ENCODE data around the gene VEPH1.

VEPH1 gene

DNA sequence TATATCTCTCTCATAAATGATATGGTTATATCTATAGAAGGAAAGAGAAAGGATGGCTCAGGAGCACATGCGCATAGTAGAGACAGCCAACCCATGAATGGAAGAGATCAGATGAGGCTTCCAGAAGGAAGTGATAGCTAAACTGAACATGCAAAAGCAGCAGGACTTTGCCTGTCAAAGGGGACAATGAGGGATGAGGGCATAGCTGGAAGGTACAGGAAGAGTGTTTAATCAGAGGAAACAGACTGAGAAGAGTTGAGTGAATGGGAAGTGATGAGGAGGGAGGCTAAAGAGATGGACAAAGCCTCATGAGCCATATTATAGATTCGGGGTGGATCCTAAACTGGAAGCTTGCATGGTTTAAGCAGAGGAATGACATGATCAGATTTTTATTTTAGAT lies 26.5 kb upstream of the VEPH1 start:
- Mint-ChIP-seq H3K27ac (peak overlapping the region in 1 of 3 experiments; percentile 4), H3K4me3 (no peak overlapping the region), H3K4me1 (peaks cover 12% of the 10 kb centered on the region), H3K27me3 (ENCODE audit: low read depth) (no peaks in the 10 kb centered on the region), H3K9me3 (no peaks in the 10 kb centered on the region), H3K36me3 (ENCODE audit: low read depth) (no peaks in the 10 kb centered on the region)
- TF ChIP-seq, protein P1, sequence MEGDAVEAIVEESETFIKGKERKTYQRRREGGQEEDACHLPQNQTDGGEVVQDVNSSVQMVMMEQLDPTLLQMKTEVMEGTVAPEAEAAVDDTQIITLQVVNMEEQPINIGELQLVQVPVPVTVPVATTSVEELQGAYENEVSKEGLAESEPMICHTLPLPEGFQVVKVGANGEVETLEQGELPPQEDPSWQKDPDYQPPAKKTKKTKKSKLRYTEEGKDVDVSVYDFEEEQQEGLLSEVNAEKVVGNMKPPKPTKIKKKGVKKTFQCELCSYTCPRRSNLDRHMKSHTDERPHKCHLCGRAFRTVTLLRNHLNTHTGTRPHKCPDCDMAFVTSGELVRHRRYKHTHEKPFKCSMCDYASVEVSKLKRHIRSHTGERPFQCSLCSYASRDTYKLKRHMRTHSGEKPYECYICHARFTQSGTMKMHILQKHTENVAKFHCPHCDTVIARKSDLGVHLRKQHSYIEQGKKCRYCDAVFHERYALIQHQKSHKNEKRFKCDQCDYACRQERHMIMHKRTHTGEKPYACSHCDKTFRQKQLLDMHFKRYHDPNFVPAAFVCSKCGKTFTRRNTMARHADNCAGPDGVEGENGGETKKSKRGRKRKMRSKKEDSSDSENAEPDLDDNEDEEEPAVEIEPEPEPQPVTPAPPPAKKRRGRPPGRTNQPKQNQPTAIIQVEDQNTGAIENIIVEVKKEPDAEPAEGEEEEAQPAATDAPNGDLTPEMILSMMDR (IDR thresholded peaks at IDR 0.05; ENCODE audit: unreplicated experiment in 3 of 3), result no peak

DNA sequence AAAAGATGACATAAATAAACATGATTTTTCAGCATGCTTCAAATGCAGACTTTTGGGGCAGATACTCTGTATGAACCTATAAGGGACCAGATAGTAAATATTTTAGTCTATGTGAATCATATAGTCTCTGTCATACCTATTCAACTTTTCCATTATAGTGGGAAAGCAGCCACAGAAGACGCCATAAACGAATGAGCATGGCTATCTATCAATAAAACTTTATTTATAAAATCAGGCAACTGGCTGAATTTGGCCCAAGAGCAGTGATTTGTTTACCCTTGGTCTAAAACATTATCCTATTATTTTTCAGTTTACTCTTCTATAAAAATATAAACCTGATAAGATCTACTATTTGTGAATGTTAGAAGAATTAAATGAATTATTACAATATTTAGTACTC lies 25.9 kb upstream of the VEPH1 start:
- H3K36me3 Mint-ChIP-seq (ENCODE audit: low read depth), result no peaks in the 10 kb centered on the region
- H3K27me3 Mint-ChIP-seq (ENCODE audit: low read depth), result no peaks in the 10 kb centered on the region
- no peak overlapping the region for H3K4me3 Mint-ChIP-seq

DNA sequence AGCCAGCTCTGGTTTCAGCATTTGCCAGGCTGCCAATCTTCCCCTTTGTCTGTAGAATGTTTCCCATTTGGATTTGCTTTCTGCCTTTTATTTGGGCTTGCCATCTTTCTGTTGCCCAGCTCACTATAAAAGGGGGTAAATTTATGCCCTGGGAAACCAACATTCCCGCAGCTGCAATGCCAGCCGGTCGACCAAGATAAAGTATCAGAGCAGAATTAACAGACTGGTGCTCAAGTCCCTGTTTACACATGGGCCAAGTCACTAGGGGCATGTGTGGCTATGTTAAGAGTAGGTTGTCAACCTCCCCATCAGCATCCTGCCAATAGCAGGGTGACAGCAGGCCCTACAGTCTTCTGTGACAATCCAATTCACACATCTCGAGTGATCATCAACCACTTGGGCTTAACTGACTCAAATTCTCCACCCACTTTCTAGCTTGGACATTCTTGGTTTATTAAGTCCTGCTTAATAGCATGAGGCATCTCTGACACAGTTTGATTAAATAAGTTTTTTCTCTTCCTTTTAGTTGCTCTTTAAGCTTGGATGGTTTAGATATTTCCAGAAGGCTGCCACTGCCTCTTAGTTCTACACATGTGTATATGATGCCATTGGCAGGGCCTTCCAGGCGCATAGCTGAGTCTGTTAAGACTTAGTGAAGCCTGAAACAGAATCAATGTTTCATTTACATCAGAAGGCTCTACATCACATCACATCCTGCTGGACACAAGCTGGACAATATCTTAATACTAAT lies 24.1 kb upstream of the VEPH1 start:
- peak overlapping the region in 1 of 3 experiments; percentile 10 for H3K27ac Mint-ChIP-seq
- no peaks in the 10 kb centered on the region for H3K36me3 Mint-ChIP-seq (ENCODE audit: low read depth)
- TF ChIP-seq, protein P1 (IDR thresholded peaks at IDR 0.05; ENCODE audit: unreplicated experiment in 3 of 3), result no peak
- H3K9me3 Mint-ChIP-seq, result no peaks in the 10 kb centered on the region
- H3K4me1 Mint-ChIP-seq, result peaks cover 12% of the 10 kb centered on the region
- no peak overlapping the region for H3K4me3 Mint-ChIP-seq
- H3K27me3 Mint-ChIP-seq (ENCODE audit: low read depth), result no peaks in the 10 kb centered on the region

More for the DNA sequence above, 25.9 kb upstream of the VEPH1 start:
- TF ChIP-seq, protein P1 (IDR thresholded peaks at IDR 0.05; ENCODE audit: unreplicated experiment in 3 of 3), result no peak
- Mint-ChIP-seq H3K4me1 (peaks cover 12% of the 10 kb centered on the region), H3K27ac (no peak overlapping the region), H3K9me3 (no peaks in the 10 kb centered on the region)

DNA sequence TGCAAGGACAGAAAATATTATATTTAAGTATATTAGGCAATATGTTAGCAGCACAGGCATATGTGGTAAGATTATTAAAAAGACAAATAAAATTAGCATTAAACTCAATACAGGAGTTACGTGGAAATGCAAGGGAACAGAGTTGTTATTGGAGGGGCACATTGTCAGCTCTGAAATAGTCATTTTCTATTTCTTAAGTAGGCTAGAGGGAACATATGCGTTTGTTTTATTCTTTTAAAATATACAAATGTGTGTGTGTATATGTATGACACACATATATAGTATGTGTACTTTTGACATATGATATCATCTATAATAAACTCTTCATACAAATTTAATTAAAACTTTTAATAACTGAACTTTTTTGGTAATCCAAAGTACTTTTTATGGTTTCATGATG lies 22.8 kb upstream of the VEPH1 start:
- Mint-ChIP-seq H3K4me3 (no peak overlapping the region), H3K36me3 (ENCODE audit: low read depth) (no peaks in the 10 kb centered on the region), H3K27me3 (ENCODE audit: low read depth) (no peaks in the 10 kb centered on the region), H3K9me3 (no peaks in the 10 kb centered on the region), H3K4me1 (peaks cover 12% of the 10 kb centered on the region), H3K27ac (no peak overlapping the region)
- TF ChIP-seq, protein P1 (IDR thresholded peaks at IDR 0.05; ENCODE audit: unreplicated experiment in 3 of 3), result no peak

DNA sequence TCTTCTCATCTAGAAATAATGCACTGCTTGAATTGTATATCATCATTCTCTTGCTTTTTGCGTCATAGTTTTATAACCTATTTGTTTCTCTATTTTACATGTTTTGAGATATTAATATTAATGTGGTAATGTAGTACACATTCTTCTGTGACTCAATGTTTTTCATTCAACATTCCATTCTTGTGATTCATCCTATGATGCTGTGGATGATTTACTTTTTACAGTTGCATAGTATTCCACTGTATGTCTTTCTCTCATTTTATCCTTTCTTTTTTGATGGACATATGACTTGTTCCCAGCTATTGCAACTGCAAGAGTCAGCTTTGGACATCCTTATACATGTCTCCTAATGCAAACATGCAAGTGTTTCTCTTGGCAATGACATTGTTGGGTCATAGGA lies 20.6 kb upstream of the VEPH1 start:
- no peak overlapping the region for H3K4me3 Mint-ChIP-seq
- H3K36me3 Mint-ChIP-seq (ENCODE audit: low read depth), result no peaks in the 10 kb centered on the region
- TF ChIP-seq, protein P1 (IDR thresholded peaks at IDR 0.05; ENCODE audit: unreplicated experiment in 3 of 3), result no peak
- no peak overlapping the region for H3K27ac Mint-ChIP-seq
- peaks cover 3% of the 10 kb centered on the region for H3K9me3 Mint-ChIP-seq
- no peaks in the 10 kb centered on the region for H3K27me3 Mint-ChIP-seq (ENCODE audit: low read depth)
- H3K4me1 Mint-ChIP-seq, result peaks cover 15% of the 10 kb centered on the region

DNA sequence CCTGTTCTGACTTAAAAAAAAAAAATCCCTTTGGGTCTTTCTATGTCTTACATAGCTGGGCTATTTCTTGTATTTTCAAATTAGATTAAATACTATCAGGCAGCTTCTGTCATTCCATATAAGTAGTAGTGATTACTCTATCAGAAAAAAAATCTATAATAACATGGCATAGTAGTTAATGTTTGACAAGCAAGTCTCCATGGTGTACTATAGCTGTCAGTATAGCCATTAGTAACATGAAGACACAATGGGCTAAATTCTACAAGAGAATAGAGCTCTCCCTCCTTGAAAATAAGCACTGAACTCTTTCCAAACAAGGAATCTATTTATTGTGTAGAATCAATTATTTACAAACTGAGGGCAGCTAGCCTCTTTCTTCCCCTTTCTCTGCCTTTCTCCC lies 19.4 kb upstream of the VEPH1 start:
- Mint-ChIP-seq H3K4me3 (no peak overlapping the region), H3K9me3 (peaks cover 3% of the 10 kb centered on the region), H3K27ac (no peak overlapping the region), H3K36me3 (ENCODE audit: low read depth) (no peaks in the 10 kb centered on the region), H3K4me1 (peaks cover 6% of the 10 kb centered on the region), H3K27me3 (ENCODE audit: low read depth) (no peaks in the 10 kb centered on the region)
- TF ChIP-seq, protein P1 (IDR thresholded peaks at IDR 0.05; ENCODE audit: unreplicated experiment in 3 of 3), result no peak

All from nephron (organoid).